A673 (cell line): ENCODE data around the gene RASSF6. TPM values are rescaled to one million over a fixed set of nuclear protein-coding genes. Genes with fewer than 3 reads are reported as not detected.

ENCODE experiments used
- BruUV-seq: library from RNA; stranded (reverse); fragments of 400-500 nt; replicated peaks from 2 replicates; lab custom pipeline; 2021; lab: Mats Ljungman, UMichigan
- CTCF ChIA-PET: fragments of 300-600 bp; sonication (Branson Sonifier 250); formaldehyde crosslinking; loops from one replicate; lab custom pipeline; 2022; ENCODE audit warnings: antibody characterized with exemption; lab: Charles Lee
- POLR2A ChIA-PET: fragments of 300-600 bp; sonication (Branson Sonifier 250); formaldehyde crosslinking; loops from one replicate; lab custom pipeline; 2022; ENCODE audit warnings: antibody characterized with exemption; ENCODE audit not compliant: low non-redundant PET; lab: Charles Lee
- DNase-seq: peaks from one replicate; pipeline ENCODE4 v3.0.0-alpha.2; 2015; ENCODE audit warnings: low spot score
- H3K27ac ChIP-seq: fragments of 200-600 bp; sonication (generic); 2 replicates; pipeline ENCODE4 v1.5.1; 2016; ENCODE audit warnings: mixed run types, low read depth, mild to moderate bottlenecking, mixed read lengths, antibody characterized with exemption, low read length; ENCODE audit not compliant: poor library complexity, severe bottlenecking
- H3K27me3 ChIP-seq: fragments of 200-600 bp; sonication (generic); replicated peaks from 2 replicates; pipeline ENCODE4 v1.6.1; 2017; ENCODE audit warnings: mixed run types, low read depth, mild to moderate bottlenecking, mixed read lengths, antibody characterized with exemption, low read length; ENCODE audit not compliant: insufficient read depth, poor library complexity
- H3K36me3 ChIP-seq: fragments of 200-600 bp; sonication (generic); 2 replicates; pipeline ENCODE4 v1.6.1; 2016; ENCODE audit warnings: mixed run types, mild to moderate bottlenecking, mixed read lengths, antibody characterized with exemption, low read length; ENCODE audit not compliant: insufficient read depth, poor library complexity, severe bottlenecking
- H3K4me1 ChIP-seq: fragments of 200-600 bp; sonication (generic); 2 replicates; pipeline ENCODE4 v1.6.1; 2017; ENCODE audit warnings: mixed run types, mild to moderate bottlenecking, mixed read lengths, antibody characterized with exemption, low read length; ENCODE audit not compliant: insufficient read depth, poor library complexity, severe bottlenecking
- H3K4me3 ChIP-seq: fragments of 200-600 bp; sonication (generic); 2 replicates; pipeline ENCODE4 v1.5.1; 2016; ENCODE audit warnings: low read depth, mixed run types, mild to moderate bottlenecking, mixed read lengths, low read length; ENCODE audit not compliant: poor library complexity, severe bottlenecking
- H3K9me3 ChIP-seq: fragments of 200-600 bp; sonication (generic); 2 replicates; pipeline ENCODE4 v1.6.1; 2016; ENCODE audit warnings: mixed run types, low read depth, mild to moderate bottlenecking, mixed read lengths, antibody characterized with exemption, low read length; ENCODE audit not compliant: poor library complexity, severe bottlenecking
- CTCF ChIP-seq: fragments of 300-800, 200-600 bp; sonication (generic); conservative IDR thresholded peaks from 2 replicates; pipeline ENCODE4 v1.5.1; 2017; ENCODE audit warnings: low read depth, mild to moderate bottlenecking, antibody characterized with exemption, low read length, moderate library complexity, mixed read lengths
- EZH2 ChIP-seq: fragments of 200-600 bp; sonication (generic); IDR thresholded peaks from 2 replicates; pipeline ENCODE4 v1.6.1; 2017; ENCODE audit warnings: borderline replicate concordance, low read depth, mild to moderate bottlenecking, mixed read lengths, antibody characterized with exemption, low read length; ENCODE audit not compliant: poor library complexity, severe bottlenecking
- intact Hi-C: fragments of 100-400 bp; cut with micrococcal nuclease; formaldehyde crosslinking; loops from one replicate; pipeline ENCODE4 v1.10.0; 2022; ENCODE audit not compliant: unreplicated experiment
- total RNA-seq: library from RNA; stranded (reverse); gene quantifications from 2 replicates; pipeline ENCODE4 v1.2.3, GENCODE V29; 2021

The RASSF6 gene
- total RNA-seq, 1 experiment from 2014 or later = not detected

DNA sequence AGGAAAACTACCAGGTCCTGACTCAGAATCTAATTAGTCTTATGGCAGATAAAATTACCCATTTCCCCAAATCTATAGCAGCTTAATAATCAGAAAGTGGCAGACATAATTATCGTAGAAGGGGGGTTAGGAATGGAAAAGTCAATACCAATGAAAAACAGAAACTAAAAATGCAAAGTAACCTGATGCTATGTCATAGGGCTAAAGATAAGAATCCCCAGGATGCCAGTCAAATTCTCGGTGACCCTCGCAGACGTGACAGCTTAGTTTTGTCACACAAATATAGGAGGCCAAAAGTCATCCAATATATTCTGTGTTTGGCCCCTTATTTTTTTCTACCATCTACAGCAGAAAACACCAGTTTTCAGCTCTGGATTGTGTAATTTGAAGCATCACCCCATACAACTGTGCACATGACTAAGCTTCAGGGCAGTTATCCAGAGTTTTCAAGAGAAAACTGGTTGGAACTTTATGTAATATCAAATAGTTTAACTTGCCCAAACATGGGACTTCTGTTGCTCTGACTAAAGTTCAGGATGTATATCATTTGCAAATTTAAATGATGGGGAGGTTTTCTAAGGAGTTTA is 30.9 kb downstream of the RASSF6 start:
- BruUV-seq = no TSS peak
- CTCF ChIA-PET = no interaction called here

GRCh38 chr4:73588613-73589012 is 31.6 kb downstream of the RASSF6 start:
- intact Hi-C loops = no loop called here
- no peak for TF ChIP-seq EZH2
- no peak for TF ChIP-seq CTCF
- CTCF ChIA-PET = no interaction called here

More for the DNA sequence above, 30.9 kb downstream of the RASSF6 start:
- H3K27ac ChIP-seq = no peak overlapping the region
- no peak for DNase-seq
- H3K9me3 ChIP-seq = no peaks in the 10 kb centered on the region
- no peaks in the 10 kb centered on the region for H3K36me3 ChIP-seq
- intact Hi-C loops = no loop called here
- H3K27me3 ChIP-seq = no peaks in the 10 kb centered on the region
- peaks cover 9% of the 10 kb centered on the region for H3K4me1 ChIP-seq
- TF ChIP-seq EZH2 = no peak
- no peak for TF ChIP-seq CTCF
- H3K4me3 ChIP-seq = no peak overlapping the region
- POLR2A ChIA-PET = no interaction called here

GRCh38 chr4:73586666-73587065 is 33.6 kb downstream of the RASSF6 start:
- H3K4me3 ChIP-seq = no peak overlapping the region
- H3K27ac ChIP-seq = no peak overlapping the region
- H3K36me3 ChIP-seq = no peaks in the 10 kb centered on the region
- POLR2A ChIA-PET = no interaction called here
- CTCF ChIA-PET = no interaction called here
- H3K27me3 ChIP-seq = no peaks in the 10 kb centered on the region
- no TSS peak for BruUV-seq
- no peaks in the 10 kb centered on the region for H3K9me3 ChIP-seq
- H3K4me1 ChIP-seq = peaks cover 9% of the 10 kb centered on the region
- TF ChIP-seq EZH2 (no peak), CTCF (no peak)
- intact Hi-C loops = no loop called here
- DNase-seq = no peak

More at GRCh38 chr4:73588613-73589012, 31.6 kb downstream of the RASSF6 start:
- Histone ChIP-seq H3K36me3 (no peaks in the 10 kb centered on the region), H3K4me1 (peaks cover 9% of the 10 kb centered on the region), H3K27me3 (no peaks in the 10 kb centered on the region), H3K4me3 (no peak overlapping the region), H3K27ac (no peak overlapping the region), H3K9me3 (no peaks in the 10 kb centered on the region)
- POLR2A ChIA-PET = no interaction called here
- no peak for DNase-seq
- no TSS peak for BruUV-seq
